Measurements from ENCODE around the gene CCT2. TPM values are rescaled to one million over a fixed set of nuclear protein-coding genes. Genes with fewer than 3 reads are reported as not detected.

CCT2 gene
- total and polyA plus RNA-seq, 2 of the 13 experiments (the other 11 are each of a cell fraction or from before 2014, with no cell fraction given): 209 to 388 TPM

DNA sequence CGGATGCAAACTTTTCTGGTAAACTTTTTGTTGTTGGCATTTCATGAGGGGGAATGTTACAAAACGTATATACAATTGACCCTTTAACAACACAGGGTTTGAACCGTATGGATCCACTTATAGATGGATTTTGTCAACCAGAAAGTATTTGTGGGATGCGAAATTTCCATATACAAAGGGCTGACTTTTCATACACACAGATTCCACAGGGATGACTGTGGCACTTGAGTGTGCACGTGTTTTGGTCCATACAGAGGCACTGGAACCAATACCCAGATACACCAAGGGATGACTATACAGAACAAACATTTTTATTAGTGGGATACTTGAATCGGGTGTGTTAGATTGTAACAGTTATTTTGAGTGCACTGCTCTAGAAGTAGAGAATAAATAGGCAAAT is 29.8 kb upstream of the CCT2 start:
- Histone ChIP-seq H4K20me1 (ENCODE audit: insufficient read depth, low read length) (no peaks in the 10 kb centered on the region), H3K4me2 (ENCODE audit: low read depth, low read length) (no peak overlapping the region), H3K79me2 (ENCODE audit: insufficient read depth, low read length) (peaks cover 17% of the 10 kb centered on the region), H3K4me3 (replicated peaks in 1 of 3; ENCODE audit: insufficient read depth in 1 of 3, low read depth in 2 of 3, low read length in 3 of 3) (no peak overlapping the region), H3K9me3 (ENCODE audit: low read length) (no peaks in the 10 kb centered on the region), H3K27me3 (ENCODE audit: control insufficient read depth in 1 of 2, insufficient read depth in 2 of 2, low read length in 2 of 2) (no peaks in the 10 kb centered on the region), H2AFZ (ENCODE audit: low read length) (no peak overlapping the region), H3K4me1 (ENCODE audit: insufficient read depth, low read length) (peaks cover 46% of the 10 kb centered on the region), H3K36me3 (replicated peaks in 1 of 2; ENCODE audit: control insufficient read depth in 1 of 2, insufficient read depth in 2 of 2, low read length in 2 of 2) (no peaks in the 10 kb centered on the region; a peak in 1 of 5 replicates), H3K9ac (ENCODE audit: insufficient read depth, low read depth, low read length) (no peak overlapping the region), H3K27ac (ENCODE audit: extremely low read length, insufficient read depth, low read length) (no peak overlapping the region)
- FAIRE-seq: no peak
- DNase-seq (ENCODE audit: low spot score): no peak
- intact Hi-C loops (cut with micrococcal nuclease; ENCODE audit: unreplicated experiment) (no loop called here), in situ Hi-C loops (cut with HindIII; ENCODE audit: extremely low pct_ligation_motif_present, low pct_unique_long_range_greater_than_20kb) (no loop called here)
- TF ChIP-seq ZMYM2 (CRISPR knock-in tag; IDR thresholded peaks at IDR 0.05): no peak
- no peak for TF ChIP-seq ZSCAN20 (CRISPR knock-in tag; IDR thresholded peaks at IDR 0.05; ENCODE audit: borderline replicate concordance)
- BruUV-seq (replicated peaks): no TSS peak
- WGBS (ENCODE audit: low lambda C conversion rate): 93% methylated on average over 6 of the region's 6 CpGs
- no peak for ATAC-seq
- ChIA-PET CTCF (ENCODE audit: low intra/inter-chr PET ratio, low total read pairs) (no interaction called here), POLR2A (no interaction called here)

- no peak overlapping the region for H2AFZ ChIP-seq (ENCODE audit: low read length)
- H3K79me2 ChIP-seq (ENCODE audit: insufficient read depth, low read length): peaks cover 20% of the 10 kb centered on the region
- no peak overlapping the region for H3K27ac ChIP-seq (ENCODE audit: extremely low read length, insufficient read depth, low read length)
- FAIRE-seq: no peak
- ChIA-PET POLR2A (no interaction called here), CTCF (ENCODE audit: low intra/inter-chr PET ratio, low total read pairs) (no interaction called here)
- no peaks in the 10 kb centered on the region for H4K20me1 ChIP-seq (ENCODE audit: insufficient read depth, low read length)
- ATAC-seq: no peak; the same call in 2 of the 3 replicates
- H3K4me3 ChIP-seq (replicated peaks in 1 of 3; ENCODE audit: insufficient read depth in 1 of 3, low read depth in 2 of 3, low read length in 3 of 3): no peak overlapping the region
- H3K36me3 ChIP-seq (replicated peaks in 1 of 2; ENCODE audit: control insufficient read depth in 1 of 2, insufficient read depth in 2 of 2, low read length in 2 of 2): no peaks in the 10 kb centered on the region; a peak in 1 of 5 replicates
- no peaks in the 10 kb centered on the region for H3K9me3 ChIP-seq (ENCODE audit: low read length)
- TF ChIP-seq, protein P1, sequence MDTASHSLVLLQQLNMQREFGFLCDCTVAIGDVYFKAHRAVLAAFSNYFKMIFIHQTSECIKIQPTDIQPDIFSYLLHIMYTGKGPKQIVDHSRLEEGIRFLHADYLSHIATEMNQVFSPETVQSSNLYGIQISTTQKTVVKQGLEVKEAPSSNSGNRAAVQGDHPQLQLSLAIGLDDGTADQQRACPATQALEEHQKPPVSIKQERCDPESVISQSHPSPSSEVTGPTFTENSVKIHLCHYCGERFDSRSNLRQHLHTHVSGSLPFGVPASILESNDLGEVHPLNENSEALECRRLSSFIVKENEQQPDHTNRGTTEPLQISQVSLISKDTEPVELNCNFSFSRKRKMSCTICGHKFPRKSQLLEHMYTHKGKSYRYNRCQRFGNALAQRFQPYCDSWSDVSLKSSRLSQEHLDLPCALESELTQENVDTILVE (CRISPR knock-in tag; IDR thresholded peaks at IDR 0.05): no peak
- peak; percentile 59; the same call in 1 of the 2 replicates for TF ChIP-seq RARA (CRISPR knock-in tag; IDR thresholded peaks at IDR 0.05)
- DNase-seq (ENCODE audit: low spot score): peak; percentile 10
- in situ Hi-C loops (cut with HindIII; ENCODE audit: extremely low pct_ligation_motif_present, low pct_unique_long_range_greater_than_20kb) (no loop called here), intact Hi-C loops (cut with micrococcal nuclease; ENCODE audit: unreplicated experiment) (no loop called here)
- peaks cover 46% of the 10 kb centered on the region for H3K4me1 ChIP-seq (ENCODE audit: insufficient read depth, low read length)
- H3K27me3 ChIP-seq (ENCODE audit: control insufficient read depth in 1 of 2, insufficient read depth in 2 of 2, low read length in 2 of 2): no peaks in the 10 kb centered on the region
- 59% methylated on average over 9 of the region's 9 CpGs for WGBS (ENCODE audit: low lambda C conversion rate)
- no peak overlapping the region for H3K4me2 ChIP-seq (ENCODE audit: low read depth, low read length)
- no TSS peak for BruUV-seq (replicated peaks)
- H3K9ac ChIP-seq (ENCODE audit: insufficient read depth, low read depth, low read length): no peak overlapping the region
Observed at GRCh38 chr12:69556383-69556782, 28.9 kb upstream of the CCT2 start.
